ENCODE data around the gene FARS2.

DNA sequence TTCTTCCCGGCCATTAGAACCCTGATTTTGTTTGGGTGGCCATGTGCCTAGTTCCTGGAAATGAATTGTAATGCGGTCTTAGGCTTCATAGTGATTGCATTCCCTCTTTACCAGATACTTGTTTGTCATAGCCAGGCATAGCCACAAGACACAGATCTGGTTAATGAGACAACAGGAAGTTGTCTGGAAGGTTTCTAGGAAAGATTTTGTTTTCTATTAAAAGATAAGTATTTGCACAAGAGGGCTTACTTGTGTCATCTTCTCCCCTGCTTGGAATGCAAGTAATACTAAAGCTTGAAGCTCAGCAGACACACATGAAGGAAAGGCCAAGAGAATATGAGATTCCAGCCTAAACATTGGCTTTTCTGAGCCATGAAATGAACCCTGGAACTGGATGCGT lies 12.9 kb downstream of the FARS2 start:
- TF ChIP-seq POLR2A (IDR thresholded peaks at IDR 0.05; ENCODE audit: low read length) (no peak), GATA1 (IDR thresholded peaks at IDR 0.05; ENCODE audit: low read depth, low read length) (no peak)
